ENCODE data around the gene FBXL16.

Gene FBXL16

GRCh38 chr16:704552-705380 is 835 bp downstream of the FBXL16 start:
- no peak for DNase-seq (ENCODE audit: low spot score)
- no peak for TF ChIP-seq CTCF (IDR thresholded peaks at IDR 0.05; ENCODE audit: extremely low read depth, insufficient read depth, missing control alignments)
- in situ Hi-C loops (cut with MboI; ENCODE audit: low pct_unique_long_range_greater_than_20kb, low sequenced_read_pairs, unreplicated experiment), result no loop called here

DNA sequence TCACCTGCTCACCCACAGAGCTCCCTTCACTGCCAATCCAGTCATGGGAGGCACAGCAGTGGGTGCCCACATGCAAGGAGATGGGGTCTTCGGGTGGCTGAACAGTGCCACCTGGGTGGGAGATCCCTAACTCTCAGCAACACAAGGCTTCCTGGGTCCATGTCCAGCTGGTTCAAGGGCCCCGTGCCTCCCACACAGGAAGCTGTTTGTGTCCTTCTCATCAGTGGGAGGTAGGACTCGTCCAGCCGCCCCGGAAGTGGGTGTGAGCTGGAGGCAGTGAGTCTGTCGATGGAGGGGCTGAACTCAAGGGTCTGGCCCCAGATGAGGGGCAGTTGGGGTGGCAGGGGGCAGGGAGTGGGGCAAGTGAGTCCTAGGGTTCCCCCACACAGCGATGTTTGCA is 1.6 kb downstream of the FBXL16 start:
- in situ Hi-C loops (cut with MboI; ENCODE audit: low pct_unique_long_range_greater_than_20kb, low sequenced_read_pairs, unreplicated experiment), result no loop called here
- no peak for TF ChIP-seq CTCF (IDR thresholded peaks at IDR 0.05; ENCODE audit: extremely low read depth, insufficient read depth, missing control alignments)
- DNase-seq (ENCODE audit: low spot score), result no peak

GRCh38 chr16:703406-703805 is 2.2 kb downstream of the FBXL16 start:
- no peak for TF ChIP-seq CTCF (IDR thresholded peaks at IDR 0.05; ENCODE audit: extremely low read depth, insufficient read depth, missing control alignments)
- in situ Hi-C loops (cut with MboI; ENCODE audit: low pct_unique_long_range_greater_than_20kb, low sequenced_read_pairs, unreplicated experiment), result no loop called here
- DNase-seq (ENCODE audit: low spot score), result no peak

DNA sequence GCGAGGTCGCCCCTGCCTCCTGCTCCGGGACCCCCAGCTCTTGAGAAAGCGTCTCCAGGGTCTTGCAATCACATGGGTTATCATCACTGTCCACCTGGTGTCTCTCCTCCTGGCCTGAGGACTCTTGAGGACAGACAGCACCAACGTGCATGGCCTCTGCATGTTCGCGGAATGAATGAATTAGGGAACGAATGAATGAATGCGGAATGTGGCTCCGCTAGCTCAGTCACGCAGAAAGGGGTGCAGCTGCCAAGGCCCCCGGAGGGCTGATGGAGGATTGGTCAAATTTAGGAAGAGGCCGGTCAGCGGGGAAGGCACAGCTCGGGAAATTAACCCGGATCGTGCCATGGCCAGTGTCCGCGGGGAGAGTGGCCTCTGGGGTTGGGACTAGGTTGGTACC is 3.3 kb downstream of the FBXL16 start:
- no peak for TF ChIP-seq CTCF (IDR thresholded peaks at IDR 0.05; ENCODE audit: extremely low read depth, insufficient read depth, missing control alignments)
- in situ Hi-C loops (cut with MboI; ENCODE audit: low pct_unique_long_range_greater_than_20kb, low sequenced_read_pairs, unreplicated experiment), result no loop called here
- DNase-seq (ENCODE audit: low spot score), result no peak

GRCh38 chr16:700684-701584 is 4.7 kb downstream of the FBXL16 start:
- in situ Hi-C loops (cut with MboI; ENCODE audit: low pct_unique_long_range_greater_than_20kb, low sequenced_read_pairs, unreplicated experiment), result no loop called here
- TF ChIP-seq CTCF (IDR thresholded peaks at IDR 0.05; ENCODE audit: extremely low read depth, insufficient read depth, missing control alignments), result no peak
- DNase-seq (ENCODE audit: low spot score), result peak; percentile 67

- in situ Hi-C loops (cut with MboI; ENCODE audit: low pct_unique_long_range_greater_than_20kb, low sequenced_read_pairs, unreplicated experiment), result no loop called here
- TF ChIP-seq CTCF (IDR thresholded peaks at IDR 0.05; ENCODE audit: extremely low read depth, insufficient read depth, missing control alignments), result no peak
These were observed 6.5 kb downstream of the FBXL16 start for GRCh38 chr16:698911-699671.

More at GRCh38 chr16:698911-699671, 6.5 kb downstream of the FBXL16 start:
- DNase-seq (ENCODE audit: low spot score), result no peak

Data from GM13977 (cell line).